HEK293 (cell line): Measurements from ENCODE around the gene OR11A1.

ENCODE experiments used
- CTCF ChIA-PET: fragments of 350-600 bp; formaldehyde crosslinking; extraction: SDS; loops from one replicate; lab custom pipeline; 2021; ENCODE audit warnings: antibody characterized with exemption; lab: Yijun Ruan, JAX
- POLR2A ChIA-PET: fragments of 300-600 bp; formaldehyde crosslinking; extraction: SDS; loops from one replicate; lab custom pipeline; 2020; ENCODE audit warnings: antibody characterized with exemption, inconsistent platforms; lab: Yijun Ruan, JAX
- H3K27ac ChIP-seq: fragments of 200-500 bp; sonication (Bioruptor generic); 2 replicates; pipeline ENCODE4 v1.5.1; 2014; ENCODE audit warnings: low read depth, low read length, control low read depth, inconsistent platforms; ENCODE audit errors: extremely low read depth
- H3K36me3 ChIP-seq, 2 experiments: fragments of 200-500 bp in 1 of 2; sonication (Bioruptor generic) in 1 of 2; 1 replicate in 1 of 2; 2 replicates in 1 of 2; pipeline ENCODE4 v1.5.1; 2014 to 2017; ENCODE audit warnings: inconsistent platforms in 2 of 2, low read length in 2 of 2; ENCODE audit not compliant: control insufficient read depth in 2 of 2, insufficient read depth in 1 of 2
- H3K4me1 ChIP-seq: fragments of 200-500 bp; sonication (Bioruptor generic); 2 replicates; pipeline ENCODE4 v1.5.1; 2014; ENCODE audit warnings: mild to moderate bottlenecking, low read length, inconsistent platforms; ENCODE audit not compliant: control insufficient read depth, insufficient read depth
- H3K4me3 ChIP-seq: 2 replicates; pipeline ENCODE4 v1.5.1; 2011; ENCODE audit warnings: low read depth, mild to moderate bottlenecking, control low read depth, low read length, moderate library complexity
- H3K9me3 ChIP-seq: fragments of 200-500 bp; sonication (Bioruptor generic); 2 replicates; pipeline ENCODE4 v1.5.1; 2014; ENCODE audit warnings: low read depth, low read length, inconsistent platforms; ENCODE audit not compliant: control insufficient read depth, insufficient read depth
- EGR2 ChIP-seq: fragments of 450-650 bp; formaldehyde crosslinking; IDR thresholded peaks from 2 replicates; pipeline ENCODE4 v1.5.1; 2016; ENCODE audit warnings: low read depth, missing biosample characterization, missing genetic modification characterization
- PRDM1 ChIP-seq: fragments of 450-650 bp; formaldehyde crosslinking; IDR thresholded peaks from 2 replicates; pipeline ENCODE4; 2016; ENCODE audit warnings: missing biosample characterization, missing genetic modification characterization
- SCRT1 ChIP-seq: fragments of 450-650 bp; formaldehyde crosslinking; IDR thresholded peaks from 2 replicates; pipeline ENCODE4 v1.5.1; 2016; ENCODE audit warnings: missing biosample characterization, missing genetic modification characterization, borderline replicate concordance
- SCRT2 ChIP-seq: fragments of 450-650 bp; formaldehyde crosslinking; IDR thresholded peaks from 2 replicates; pipeline ENCODE4 v1.5.1; 2016; ENCODE audit warnings: missing biosample characterization, missing genetic modification characterization
- TCF7L2 ChIP-seq: IDR thresholded peaks from 2 replicates; pipeline ENCODE4 v1.6.1; 2011; ENCODE audit warnings: low read depth, mild to moderate bottlenecking, inconsistent platforms, low read length, moderate library complexity, borderline replicate concordance
- ZFP37 ChIP-seq: fragments of 450-650 bp; formaldehyde crosslinking; IDR thresholded peaks from 2 replicates; pipeline ENCODE4 v1.5.1; 2016; ENCODE audit warnings: missing biosample characterization, missing genetic modification characterization
- ZFP41 ChIP-seq: fragments of 450-650 bp; formaldehyde crosslinking; IDR thresholded peaks from 2 replicates; pipeline ENCODE4 v1.5.1; 2016; ENCODE audit warnings: missing biosample characterization, missing genetic modification characterization, borderline replicate concordance
- ZNF133 ChIP-seq: fragments of 450-650 bp; formaldehyde crosslinking; IDR thresholded peaks from 2 replicates; pipeline ENCODE4 v1.5.1; 2016; ENCODE audit warnings: missing biosample characterization, missing genetic modification characterization
- ZNF157 ChIP-seq: fragments of 450-650 bp; formaldehyde crosslinking; IDR thresholded peaks from 2 replicates; pipeline ENCODE4 v1.5.1; 2016; ENCODE audit warnings: missing biosample characterization, missing genetic modification characterization
- ZNF175 ChIP-seq: fragments of 450-650 bp; formaldehyde crosslinking; IDR thresholded peaks from 2 replicates; pipeline ENCODE4 v1.5.1; 2016; ENCODE audit warnings: missing biosample characterization, missing genetic modification characterization
- ZNF2 ChIP-seq: fragments of 450-650 bp; formaldehyde crosslinking; IDR thresholded peaks from 2 replicates; pipeline ENCODE4 v1.5.1; 2016; ENCODE audit warnings: missing biosample characterization, missing genetic modification characterization
- ZNF223 ChIP-seq: fragments of 450-650 bp; formaldehyde crosslinking; IDR thresholded peaks from 2 replicates; pipeline ENCODE4 v1.5.1; 2016; ENCODE audit warnings: missing biosample characterization, missing genetic modification characterization
- ZNF302 ChIP-seq: fragments of 450-650 bp; formaldehyde crosslinking; IDR thresholded peaks from 2 replicates; pipeline ENCODE4 v1.5.1; 2016; ENCODE audit warnings: missing biosample characterization, missing genetic modification characterization, low read depth
- ZNF391 ChIP-seq: fragments of 450-650 bp; formaldehyde crosslinking; IDR thresholded peaks from 2 replicates; pipeline ENCODE4 v1.5.1; 2016; ENCODE audit warnings: low read depth, missing biosample characterization, missing genetic modification characterization, borderline replicate concordance
- ZNF433 ChIP-seq: fragments of 450-650 bp; formaldehyde crosslinking; IDR thresholded peaks from 2 replicates; pipeline ENCODE4 v1.5.1; 2016; ENCODE audit warnings: missing biosample characterization, missing genetic modification characterization, low read depth
- ZNF521 ChIP-seq: fragments of 450-650 bp; formaldehyde crosslinking; IDR thresholded peaks from 2 replicates; pipeline ENCODE4 v1.5.1; 2017; ENCODE audit warnings: missing biosample characterization, mild to moderate bottlenecking, missing genetic modification characterization
- ZNF621 ChIP-seq: fragments of 450-650 bp; formaldehyde crosslinking; IDR thresholded peaks from 2 replicates; pipeline ENCODE4 v1.5.1; 2017; ENCODE audit warnings: missing biosample characterization, missing genetic modification characterization
- ZNF626 ChIP-seq: fragments of 450-650 bp; sonication (Bioruptor Pico); formaldehyde crosslinking; IDR thresholded peaks from 2 replicates; pipeline ENCODE4 v1.5.1; 2018; ENCODE audit warnings: missing biosample characterization, missing genetic modification characterization, inconsistent platforms
- TF ChIP-seq, protein P1 (sequence below): fragments of 450-650 bp; formaldehyde crosslinking; IDR thresholded peaks from 2 replicates; pipeline ENCODE4 v1.5.1; 2017; ENCODE audit warnings: missing biosample characterization, missing genetic modification characterization
- TF ChIP-seq, protein P2 (sequence below): fragments of 450-650 bp; formaldehyde crosslinking; IDR thresholded peaks from 2 replicates; pipeline ENCODE4 v1.5.1; 2016; ENCODE audit warnings: missing biosample characterization, missing genetic modification characterization
- TF ChIP-seq, protein P3 (sequence below): fragments of 450-650 bp; formaldehyde crosslinking; IDR thresholded peaks from 2 replicates; pipeline ENCODE4 v1.5.1; 2016; ENCODE audit warnings: missing biosample characterization, missing genetic modification characterization, borderline replicate concordance

Gene OR11A1

DNA sequence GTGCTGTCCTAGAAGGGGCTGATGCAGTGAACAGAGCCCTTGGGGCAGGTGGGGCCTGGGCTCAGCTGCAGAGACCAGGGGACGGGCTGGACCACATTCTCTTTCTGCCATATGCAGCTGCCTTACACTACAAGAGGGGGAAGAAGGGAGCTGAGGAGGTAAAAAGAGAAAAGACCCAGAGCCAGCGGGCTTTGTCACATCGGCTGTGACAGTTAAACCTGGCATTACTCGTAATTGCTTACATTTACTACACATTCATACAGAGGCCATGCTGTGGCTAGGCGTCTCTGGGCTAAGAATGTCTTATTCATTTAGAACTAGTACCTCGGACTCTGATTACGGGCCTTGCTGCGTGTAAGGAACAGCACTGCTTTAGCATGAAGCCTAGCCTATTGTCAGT, 43.7 kb upstream of the OR11A1 start:
- Histone ChIP-seq H3K4me3 (no peak overlapping the region), H3K36me3 (no peaks in the 10 kb centered on the region), H3K9me3 (no peaks in the 10 kb centered on the region), H3K4me1 (no peaks in the 10 kb centered on the region), H3K27ac (no peak overlapping the region)
- ChIA-PET CTCF (interaction anchor here (0.9 kb wide), 1 partner anchor 10 kb away, joined by 3 read pairs; no protein-coding TSS in a partner anchor), POLR2A (no interaction called here)
- TF ChIP-seq ZNF621 (tag by site-specific recombination) (no peak), ZNF2 (tag by site-specific recombination) (no peak), ZFP37 (tag by site-specific recombination) (no peak), EGR2 (tag by site-specific recombination) (no peak)
- TF ChIP-seq, protein P1, sequence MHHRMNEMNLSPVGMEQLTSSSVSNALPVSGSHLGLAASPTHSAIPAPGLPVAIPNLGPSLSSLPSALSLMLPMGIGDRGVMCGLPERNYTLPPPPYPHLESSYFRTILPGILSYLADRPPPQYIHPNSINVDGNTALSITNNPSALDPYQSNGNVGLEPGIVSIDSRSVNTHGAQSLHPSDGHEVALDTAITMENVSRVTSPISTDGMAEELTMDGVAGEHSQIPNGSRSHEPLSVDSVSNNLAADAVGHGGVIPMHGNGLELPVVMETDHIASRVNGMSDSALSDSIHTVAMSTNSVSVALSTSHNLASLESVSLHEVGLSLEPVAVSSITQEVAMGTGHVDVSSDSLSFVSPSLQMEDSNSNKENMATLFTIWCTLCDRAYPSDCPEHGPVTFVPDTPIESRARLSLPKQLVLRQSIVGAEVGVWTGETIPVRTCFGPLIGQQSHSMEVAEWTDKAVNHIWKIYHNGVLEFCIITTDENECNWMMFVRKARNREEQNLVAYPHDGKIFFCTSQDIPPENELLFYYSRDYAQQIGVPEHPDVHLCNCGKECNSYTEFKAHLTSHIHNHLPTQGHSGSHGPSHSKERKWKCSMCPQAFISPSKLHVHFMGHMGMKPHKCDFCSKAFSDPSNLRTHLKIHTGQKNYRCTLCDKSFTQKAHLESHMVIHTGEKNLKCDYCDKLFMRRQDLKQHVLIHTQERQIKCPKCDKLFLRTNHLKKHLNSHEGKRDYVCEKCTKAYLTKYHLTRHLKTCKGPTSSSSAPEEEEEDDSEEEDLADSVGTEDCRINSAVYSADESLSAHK (tag by site-specific recombination): no peak

GRCh38 chr6:29499704-29500103, 42.8 kb upstream of the OR11A1 start:
- Histone ChIP-seq H3K27ac (no peak overlapping the region), H3K9me3 (no peaks in the 10 kb centered on the region), H3K36me3 (no peaks in the 10 kb centered on the region), H3K4me1 (no peaks in the 10 kb centered on the region), H3K4me3 (no peak overlapping the region)
- ChIA-PET POLR2A (no interaction called here), CTCF (no interaction called here)
- no peak for TF ChIP-seq ZNF391
- TF ChIP-seq, protein P2, sequence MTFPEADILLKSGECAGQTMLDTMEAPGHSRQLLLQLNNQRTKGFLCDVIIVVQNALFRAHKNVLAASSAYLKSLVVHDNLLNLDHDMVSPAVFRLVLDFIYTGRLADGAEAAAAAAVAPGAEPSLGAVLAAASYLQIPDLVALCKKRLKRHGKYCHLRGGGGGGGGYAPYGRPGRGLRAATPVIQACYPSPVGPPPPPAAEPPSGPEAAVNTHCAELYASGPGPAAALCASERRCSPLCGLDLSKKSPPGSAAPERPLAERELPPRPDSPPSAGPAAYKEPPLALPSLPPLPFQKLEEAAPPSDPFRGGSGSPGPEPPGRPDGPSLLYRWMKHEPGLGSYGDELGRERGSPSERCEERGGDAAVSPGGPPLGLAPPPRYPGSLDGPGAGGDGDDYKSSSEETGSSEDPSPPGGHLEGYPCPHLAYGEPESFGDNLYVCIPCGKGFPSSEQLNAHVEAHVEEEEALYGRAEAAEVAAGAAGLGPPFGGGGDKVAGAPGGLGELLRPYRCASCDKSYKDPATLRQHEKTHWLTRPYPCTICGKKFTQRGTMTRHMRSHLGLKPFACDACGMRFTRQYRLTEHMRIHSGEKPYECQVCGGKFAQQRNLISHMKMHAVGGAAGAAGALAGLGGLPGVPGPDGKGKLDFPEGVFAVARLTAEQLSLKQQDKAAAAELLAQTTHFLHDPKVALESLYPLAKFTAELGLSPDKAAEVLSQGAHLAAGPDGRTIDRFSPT (tag by site-specific recombination): no peak
- no peak for TF ChIP-seq ZNF175

- POLR2A ChIA-PET: no interaction called here
- CTCF ChIA-PET: no interaction called here
- TF ChIP-seq ZNF223 (no peak), TCF7L2 (no peak), ZNF302 (tag by site-specific recombination) (no peak), EGR2 (tag by site-specific recombination) (no peak), SCRT1 (tag by site-specific recombination) (no peak), ZNF626 (tag by site-specific recombination) (no peak), ZNF521 (tag by site-specific recombination) (no peak), ZNF433 (tag by site-specific recombination) (no peak), ZNF157 (tag by site-specific recombination) (no peak), ZFP41 (tag by site-specific recombination) (no peak), SCRT2 (tag by site-specific recombination) (no peak), ZNF133 (no peak), PRDM1 (tag by site-specific recombination) (no peak)
- TF ChIP-seq, protein P3, sequence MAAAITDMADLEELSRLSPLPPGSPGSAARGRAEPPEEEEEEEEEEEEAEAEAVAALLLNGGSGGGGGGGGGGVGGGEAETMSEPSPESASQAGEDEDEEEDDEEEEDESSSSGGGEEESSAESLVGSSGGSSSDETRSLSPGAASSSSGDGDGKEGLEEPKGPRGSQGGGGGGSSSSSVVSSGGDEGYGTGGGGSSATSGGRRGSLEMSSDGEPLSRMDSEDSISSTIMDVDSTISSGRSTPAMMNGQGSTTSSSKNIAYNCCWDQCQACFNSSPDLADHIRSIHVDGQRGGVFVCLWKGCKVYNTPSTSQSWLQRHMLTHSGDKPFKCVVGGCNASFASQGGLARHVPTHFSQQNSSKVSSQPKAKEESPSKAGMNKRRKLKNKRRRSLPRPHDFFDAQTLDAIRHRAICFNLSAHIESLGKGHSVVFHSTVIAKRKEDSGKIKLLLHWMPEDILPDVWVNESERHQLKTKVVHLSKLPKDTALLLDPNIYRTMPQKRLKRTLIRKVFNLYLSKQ (tag by site-specific recombination): no peak
- TF ChIP-seq, protein P1 (tag by site-specific recombination): no peak
These were observed 40.1 kb upstream of the OR11A1 start for GRCh38 chr6:29496961-29497360.

More at GRCh38 chr6:29496961-29497360, 40.1 kb upstream of the OR11A1 start:
- no peaks in the 10 kb centered on the region for H3K4me1 ChIP-seq
- no peak overlapping the region for H3K4me3 ChIP-seq
- no peaks in the 10 kb centered on the region for H3K9me3 ChIP-seq
- H3K36me3 ChIP-seq: no peaks in the 10 kb centered on the region
- H3K27ac ChIP-seq: no peak overlapping the region
